Fibroblast of upper back skin (primary cell): ENCODE measurements around the gene F12.
A peak's percentile ranks its signal among the peaks of the same experiment; 100 is the strongest.
"Not testable (repeated sequence)": the region's sequence is repeated elsewhere in the genome, so short reads cannot be mapped to it uniquely, and the experiment has no call there.

Source experiments
- DNase-seq: peaks from one replicate; pipeline ENCODE4 v3.0.0-alpha.2; 2013

Gene F12

DNA sequence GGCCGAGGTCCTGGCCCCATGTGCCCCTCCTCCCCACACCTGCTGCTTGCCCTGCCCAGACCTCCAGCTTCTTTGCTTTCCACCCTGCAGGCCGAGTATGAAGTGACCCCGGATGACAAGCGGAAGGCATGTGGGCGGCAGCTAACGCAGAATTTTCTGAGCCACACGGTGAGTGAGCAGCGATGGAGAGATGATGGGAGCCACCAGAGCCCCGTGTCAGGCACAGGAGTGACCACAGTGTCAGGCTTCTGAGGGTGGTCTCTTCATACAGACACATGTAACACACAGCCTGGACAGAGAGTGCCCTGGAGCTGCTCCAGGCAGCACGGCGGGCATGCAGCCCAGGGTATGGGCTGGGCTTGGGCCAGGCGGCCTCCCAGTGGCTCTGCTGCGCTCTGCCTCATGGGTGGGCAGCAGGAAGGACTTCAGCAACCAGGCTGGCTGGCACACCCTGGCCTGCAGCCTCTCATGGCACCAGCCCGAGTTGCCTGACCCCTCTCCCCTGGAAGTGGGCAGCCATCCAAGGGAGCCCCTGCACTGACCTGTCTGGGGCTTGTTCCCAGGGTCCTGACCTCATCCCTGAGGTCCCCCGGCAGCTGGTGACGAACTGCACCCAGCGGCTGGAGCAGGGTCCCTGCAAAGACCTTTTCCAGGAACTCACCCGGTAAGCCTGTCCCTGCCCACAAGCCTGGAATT, 22.9 kb upstream of the F12 start:
- no peak for DNase-seq

DNA sequence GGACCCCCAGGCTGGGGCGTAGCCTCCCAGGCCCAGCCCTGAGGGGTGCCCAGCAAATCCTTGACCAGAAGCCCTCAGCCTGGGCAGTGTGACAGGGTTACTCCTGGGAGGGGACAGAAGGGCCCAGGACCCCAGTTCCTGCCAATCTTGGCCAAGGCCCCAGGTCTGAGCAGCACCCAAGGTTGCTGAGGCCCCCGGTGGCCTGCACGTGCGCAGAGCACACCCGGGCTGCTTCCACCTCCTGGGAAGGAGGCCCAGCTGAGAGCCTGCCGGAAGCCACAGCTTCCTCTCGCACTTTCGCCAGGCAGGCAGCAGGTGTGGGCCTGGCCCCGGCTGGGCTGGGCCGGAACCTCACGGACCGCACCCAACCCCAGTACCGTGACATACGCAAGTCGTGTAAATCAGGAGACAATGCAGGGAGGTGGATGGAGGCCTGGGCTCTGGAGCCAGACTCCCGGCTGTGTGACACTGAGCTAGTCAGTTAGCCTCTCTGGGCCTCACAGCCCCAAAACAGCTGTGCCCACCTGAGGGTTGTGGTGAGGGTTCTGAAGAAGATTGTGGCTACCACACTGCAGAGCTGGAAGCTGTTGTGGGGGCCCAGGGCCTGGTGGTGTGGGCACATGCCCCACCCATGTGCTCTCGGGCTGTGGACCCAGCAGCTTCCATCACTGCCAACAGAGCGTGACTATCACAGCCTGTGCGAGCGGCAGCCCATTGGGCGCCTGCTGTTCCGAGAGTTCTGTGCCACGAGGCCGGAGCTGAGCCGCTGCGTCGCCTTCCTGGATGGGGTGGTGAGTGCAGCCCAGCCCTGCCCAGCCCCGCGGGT, 22.2 kb upstream of the F12 start:
- no peak for DNase-seq

DNA sequence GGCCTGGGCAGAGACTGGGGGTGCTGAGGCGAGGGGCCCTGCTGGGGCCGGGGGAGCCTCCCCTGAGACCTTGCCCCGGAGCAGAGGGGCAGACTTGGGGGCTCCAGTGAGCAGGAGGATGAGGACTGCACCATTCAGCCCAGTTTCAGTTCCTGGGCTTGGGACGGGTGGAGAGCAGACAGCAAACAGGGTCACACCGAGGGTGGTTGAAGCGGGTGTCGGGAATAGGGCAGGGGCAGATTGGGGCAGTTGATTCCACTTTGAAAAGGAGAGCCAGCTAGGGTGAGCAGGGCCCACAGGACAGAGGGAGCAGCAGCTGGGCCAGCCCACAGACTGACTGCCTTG, 21.6 kb upstream of the F12 start:
- DNase-seq, result no peak

DNA sequence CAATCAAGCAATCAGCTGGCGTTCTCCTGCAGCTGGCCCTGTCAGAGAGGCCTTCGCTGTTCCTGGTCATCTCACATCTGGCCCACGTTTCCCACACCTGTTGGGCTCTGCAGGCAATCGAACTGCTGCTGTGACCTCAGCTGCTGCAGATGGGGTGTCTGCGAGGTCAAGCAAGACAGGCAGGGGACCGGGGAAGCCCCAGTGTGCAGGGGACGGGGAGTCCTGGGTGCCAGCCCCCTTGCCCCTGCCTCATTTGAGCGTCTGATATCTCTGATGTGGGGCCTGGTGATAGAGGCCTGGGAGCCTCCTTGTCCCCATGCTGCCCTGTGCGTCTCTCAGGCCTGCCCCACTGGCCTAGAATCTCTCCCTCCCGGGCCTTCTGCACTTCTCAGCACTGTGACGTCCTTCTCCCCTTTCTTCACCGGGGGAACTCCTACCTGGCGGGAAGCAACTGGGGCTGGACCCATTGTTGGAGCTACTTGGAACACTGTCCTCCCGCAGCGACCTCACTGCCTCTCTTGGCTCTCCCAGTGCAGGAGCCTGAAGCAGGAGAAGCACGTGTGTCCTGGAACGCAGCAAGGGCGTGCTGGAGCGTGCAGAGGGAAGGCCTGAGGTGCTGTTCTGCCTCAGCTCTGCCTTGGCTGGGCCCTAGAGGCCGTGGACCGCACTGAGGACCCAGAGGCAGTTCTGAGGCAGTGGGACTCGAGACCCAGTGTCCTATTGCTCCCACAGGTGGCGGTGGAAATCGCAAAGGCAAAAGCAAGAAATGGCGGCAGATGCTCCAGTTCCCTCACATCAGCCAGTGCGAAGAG, 21.0 kb upstream of the F12 start:
- DNase-seq, result no peak

DNA sequence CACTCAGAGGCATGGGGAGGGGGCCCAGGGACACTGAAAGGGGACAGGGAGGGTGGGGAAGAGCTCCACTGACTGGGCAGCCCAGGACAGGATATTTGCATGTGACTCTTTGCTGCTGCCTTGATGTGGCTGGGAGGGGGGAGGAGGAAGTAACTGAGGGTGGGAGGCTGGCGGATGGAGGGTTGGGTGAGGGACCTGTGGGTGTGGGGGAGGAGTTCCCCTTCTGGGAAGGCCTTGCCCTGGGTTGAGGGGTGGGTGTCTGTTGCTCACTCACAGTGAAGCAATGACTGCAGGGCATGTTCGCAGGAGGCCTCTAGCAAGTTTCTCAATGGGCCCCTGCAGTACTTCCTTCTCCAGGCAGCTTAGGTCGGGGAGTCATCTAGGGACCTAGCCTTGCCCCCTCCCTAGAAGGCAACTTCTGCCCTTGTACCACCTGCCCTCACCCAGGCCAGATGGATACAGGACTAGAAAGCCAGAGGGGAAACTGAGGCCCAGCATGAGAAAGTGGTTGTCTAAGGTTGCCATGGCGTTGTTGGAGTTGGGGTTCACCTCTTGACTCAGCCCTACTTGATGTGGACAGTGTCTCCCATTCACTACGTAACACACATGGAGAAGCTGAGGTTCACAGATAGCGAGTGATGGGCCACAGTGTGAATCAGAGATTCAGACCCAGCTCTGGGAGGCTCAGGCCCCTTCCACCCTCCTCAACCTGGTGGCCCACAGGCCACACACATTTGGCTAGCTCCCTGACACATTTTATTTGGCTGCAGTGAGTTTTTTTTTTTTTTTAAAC, 20.1 kb upstream of the F12 start:
- no peak for DNase-seq

DNA sequence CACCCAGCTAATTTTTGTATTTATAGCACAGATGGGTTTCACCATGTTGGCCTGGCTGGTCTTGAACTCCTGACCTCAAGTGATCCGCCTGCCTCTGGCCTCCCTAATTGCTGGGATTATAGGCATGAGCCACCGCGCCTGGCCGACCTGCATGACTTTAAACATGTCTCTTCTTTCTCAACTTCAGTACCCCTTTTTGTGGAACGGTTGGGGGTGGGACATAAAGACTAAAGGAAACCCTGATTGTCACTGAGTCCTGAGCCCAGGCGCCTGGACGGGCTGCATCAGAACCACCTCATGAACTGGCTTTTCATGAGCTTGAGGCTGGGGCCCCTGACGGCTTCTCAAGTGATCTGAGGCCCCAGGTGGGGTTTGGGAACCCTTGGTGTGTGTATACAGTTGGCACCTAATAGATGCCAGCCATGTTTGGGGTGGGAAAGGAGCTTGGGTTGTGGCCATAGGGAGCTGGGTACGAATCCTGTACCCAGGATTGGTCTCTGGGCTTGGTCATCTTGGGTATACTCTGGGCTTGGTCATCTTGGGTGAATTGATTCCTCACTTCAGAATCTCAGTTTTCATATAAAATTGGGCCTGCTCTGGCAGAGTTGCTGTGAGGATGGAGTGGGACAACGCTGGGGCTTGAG, 19.3 kb upstream of the F12 start:
- DNase-seq, result no peak

- no peak for DNase-seq
Measured at GRCh38 chr5:177427919-177428573, 18.7 kb upstream of the F12 start.

DNA sequence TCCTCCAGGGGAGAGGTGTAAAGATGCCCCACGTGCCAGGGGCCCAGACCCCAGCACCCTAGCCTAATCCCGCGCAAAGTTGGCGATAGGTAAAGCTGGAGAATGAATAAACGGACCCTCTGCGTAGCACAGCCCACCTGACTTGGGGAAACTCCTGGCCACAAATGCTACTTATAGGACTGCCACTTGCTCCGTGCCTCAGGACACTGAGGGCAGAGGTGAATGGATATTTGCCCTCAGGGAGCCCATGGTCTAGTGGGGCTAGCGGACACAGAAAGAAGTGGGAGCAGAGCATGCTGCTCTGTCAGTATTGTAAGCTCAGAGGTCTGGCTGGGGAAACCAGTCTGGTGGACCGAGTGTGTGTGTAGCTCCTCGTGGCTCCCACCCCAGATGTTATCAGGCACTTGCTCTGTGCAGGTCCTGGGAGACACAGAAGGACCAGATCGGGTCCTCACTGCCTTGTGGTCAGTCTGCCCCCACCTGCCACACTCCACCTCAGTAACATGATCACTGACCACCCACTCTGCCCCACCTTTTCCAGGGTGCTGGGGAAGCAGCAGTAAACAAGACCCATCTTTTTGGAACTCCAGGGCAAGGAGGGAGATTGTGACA, 18.0 kb upstream of the F12 start:
- DNase-seq, result no peak

DNA sequence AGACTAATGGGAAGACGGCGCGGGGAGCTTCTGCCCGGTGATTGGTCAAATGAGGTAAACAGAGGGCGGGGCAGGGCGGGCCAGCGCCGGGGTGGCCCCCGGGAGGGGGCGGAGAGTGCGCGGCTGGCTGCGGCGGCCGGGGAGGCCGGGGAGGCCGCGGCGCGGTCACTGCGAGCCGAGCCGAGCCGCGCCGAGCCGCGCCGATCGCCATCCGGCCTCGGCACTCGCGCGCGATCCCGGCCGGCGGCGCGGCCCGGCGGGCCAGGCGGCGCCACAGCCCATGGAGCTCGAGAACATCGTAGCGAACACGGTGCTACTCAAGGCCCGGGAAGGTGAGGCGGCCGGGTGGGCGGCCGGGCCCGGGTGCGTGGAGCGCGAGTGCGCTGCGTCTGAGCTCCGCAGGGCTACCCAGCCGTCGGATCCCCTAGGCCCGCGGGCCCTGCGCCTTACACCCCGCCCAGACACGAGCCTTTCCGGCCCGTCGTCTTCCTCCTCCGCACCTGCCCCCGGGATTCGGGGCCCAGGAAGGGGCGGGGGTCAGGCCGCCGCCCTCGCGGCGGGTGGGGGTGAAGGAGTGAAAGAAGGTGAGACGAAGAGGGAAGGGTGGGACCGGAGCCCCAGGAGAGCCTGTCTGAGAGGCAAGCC, 17.3 kb upstream of the F12 start, which contains the start of gene GRK6:
Gene GRK6, plus strand, starts transcription at position 111 of the 645 bp plus-strand sequence. Its CDS starts 170 bp downstream, at position 281.
- DNase-seq, result no peak

DNA sequence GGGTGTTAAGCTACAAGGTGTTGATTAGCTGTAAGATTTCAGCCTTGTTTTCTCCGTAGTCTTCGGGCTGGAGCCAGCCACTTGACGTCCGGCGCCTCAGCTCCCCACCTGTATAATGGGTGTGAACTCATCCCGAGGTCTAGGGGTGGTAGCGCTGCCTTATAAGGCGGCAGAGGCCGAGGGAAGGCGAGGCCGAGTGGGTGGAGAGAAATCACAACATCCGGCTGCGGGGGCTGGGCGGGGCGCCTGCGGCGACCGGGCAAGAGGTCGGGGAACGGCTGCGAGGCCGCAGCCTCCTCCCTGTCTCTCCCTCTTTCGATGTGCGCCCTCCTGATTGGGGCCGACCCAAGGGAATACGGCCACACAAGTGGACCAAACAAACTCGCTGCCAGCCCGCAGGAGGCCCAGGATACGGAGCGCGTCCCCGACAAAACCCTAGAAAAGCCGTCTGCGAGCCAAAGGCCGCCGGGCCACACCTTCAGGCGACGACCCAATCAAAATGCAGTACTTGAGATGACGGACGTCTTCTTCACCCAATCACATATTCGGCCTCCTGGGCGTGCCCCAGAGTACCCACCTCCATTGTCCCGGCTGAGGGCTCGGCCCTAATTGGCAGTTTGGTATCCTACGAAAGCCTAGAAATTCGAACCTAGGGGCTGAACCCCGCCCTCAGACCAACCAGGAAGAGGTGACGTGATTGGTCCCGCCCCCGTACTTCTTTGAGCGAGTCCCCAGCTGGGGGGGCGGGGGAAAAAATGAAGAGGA, 16.6 kb upstream of the F12 start:
- DNase-seq, result peak; percentile 100

DNA sequence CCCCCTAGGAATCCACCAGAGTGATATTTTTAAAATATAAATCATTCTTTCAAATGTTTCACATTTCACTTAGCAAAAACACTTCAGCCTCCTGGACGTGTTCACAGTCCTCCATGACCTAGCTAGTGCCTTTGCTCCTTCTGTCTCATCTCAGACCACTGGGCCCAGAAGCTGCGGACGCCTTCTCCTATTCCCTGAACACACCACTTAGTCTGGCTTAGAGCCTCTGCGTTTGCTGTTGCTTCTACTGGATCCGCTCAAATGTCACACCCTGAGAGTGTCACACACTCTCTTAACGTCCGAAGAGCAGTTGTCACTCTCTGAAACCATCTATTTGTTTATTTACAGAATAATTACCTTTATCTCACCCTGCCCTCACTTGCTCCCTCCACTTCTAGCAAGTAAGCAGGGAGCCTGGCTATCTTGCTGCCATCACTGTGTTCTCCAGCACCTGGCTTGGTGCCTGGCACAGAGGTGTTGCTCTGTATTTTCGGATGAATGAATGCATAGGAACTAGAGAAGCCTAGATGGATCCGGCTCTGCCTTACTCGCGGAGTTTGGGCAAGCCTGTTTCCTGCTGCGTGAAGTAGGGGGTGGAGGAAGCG, 15.9 kb upstream of the F12 start:
- no peak for DNase-seq

DNA sequence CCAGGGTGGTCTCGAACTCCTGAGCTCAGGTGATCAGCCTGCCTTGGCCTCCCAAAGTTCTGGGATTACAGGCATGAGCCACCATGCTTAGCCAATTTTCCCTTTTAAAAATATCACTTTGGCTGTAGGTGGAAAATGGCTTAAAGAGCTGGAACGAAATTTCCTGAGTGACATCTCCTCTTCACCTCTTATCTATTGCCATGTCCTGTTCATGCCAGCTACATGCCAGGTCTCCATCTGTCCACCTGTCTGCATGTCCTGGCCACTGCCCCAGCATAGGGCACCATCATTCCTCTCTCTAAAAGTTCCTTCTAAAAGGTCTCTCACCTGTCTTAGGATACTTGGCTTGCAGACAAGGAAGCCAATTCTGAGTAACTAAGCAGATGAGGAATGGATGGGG, 14.3 kb upstream of the F12 start:
- no peak for DNase-seq

GRCh38 chr5:177421062-177421798, 11.9 kb upstream of the F12 start:
- DNase-seq, result no peak

GRCh38 chr5:177420472-177420871, 11.1 kb upstream of the F12 start:
- DNase-seq, result not testable (repeated sequence)

DNA sequence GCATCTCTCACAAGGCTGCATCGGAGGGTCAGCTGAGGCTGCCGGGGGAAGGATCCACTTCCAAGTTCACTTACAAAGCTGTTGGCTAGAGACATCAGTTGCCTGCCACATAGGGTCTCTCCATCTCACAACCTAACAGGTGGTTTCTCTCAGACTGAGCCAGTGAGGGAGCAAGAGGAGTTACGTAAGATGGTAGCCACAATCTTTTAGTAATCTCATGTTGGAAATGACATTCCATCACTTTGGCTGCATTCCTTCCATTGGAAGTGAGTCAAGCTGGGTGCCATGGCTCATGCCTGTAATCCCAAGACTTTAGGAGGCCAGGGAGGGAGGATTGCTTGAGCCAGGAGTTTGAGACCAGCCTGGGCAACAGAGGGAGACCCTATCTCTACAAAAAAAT, 9.7 kb upstream of the F12 start:
- DNase-seq, result peak; percentile 77

GRCh38 chr5:177417081-177417480, 7.7 kb upstream of the F12 start:
- not testable (repeated sequence) for DNase-seq

DNA sequence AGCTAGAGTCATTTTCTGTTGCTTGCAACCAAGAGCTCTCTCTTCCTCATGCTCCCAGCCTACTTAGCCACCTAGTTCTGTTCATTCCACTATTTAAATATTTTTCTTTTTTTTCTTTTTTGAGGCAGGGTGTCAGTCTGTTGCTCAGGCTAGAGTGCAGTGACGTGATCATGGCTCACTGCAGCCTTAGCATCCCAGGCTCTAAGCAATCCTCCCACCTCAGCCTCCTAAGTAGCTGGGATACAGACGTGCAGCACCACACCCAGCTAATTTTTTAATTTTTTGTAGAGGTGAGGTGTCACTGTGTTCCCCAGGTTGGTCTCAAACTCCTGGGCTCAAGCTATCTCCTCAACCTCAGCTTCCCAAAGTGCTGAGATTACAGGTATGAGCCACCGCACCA, 5.1 kb upstream of the F12 start:
- no peak for DNase-seq

GRCh38 chr5:177412603-177413233, 3.4 kb upstream of the F12 start:
- no peak for DNase-seq
